Activated T-cell treated with anti-CD3 and anti-CD28 coated beads for 24 hours (primary cell): Measurements from ENCODE around the gene PIN1.
"Not testable (repeated sequence)": the region's sequence is repeated elsewhere in the genome, so short reads cannot be mapped to it uniquely, and the experiment has no call there.

Experiments used
- DNase-seq: peaks from one replicate; pipeline ENCODE4 v3.0.0-alpha.2; 2020; ENCODE audit warnings: low read depth

Gene PIN1

GRCh38 chr19:9834726-9835506 is at the start of gene PIN1:
PIN1 (plus strand) TSS chr19:9835318; CDS start chr19:9835345, 27 bp downstream.
- DNase-seq = peak; percentile 99

DNA sequence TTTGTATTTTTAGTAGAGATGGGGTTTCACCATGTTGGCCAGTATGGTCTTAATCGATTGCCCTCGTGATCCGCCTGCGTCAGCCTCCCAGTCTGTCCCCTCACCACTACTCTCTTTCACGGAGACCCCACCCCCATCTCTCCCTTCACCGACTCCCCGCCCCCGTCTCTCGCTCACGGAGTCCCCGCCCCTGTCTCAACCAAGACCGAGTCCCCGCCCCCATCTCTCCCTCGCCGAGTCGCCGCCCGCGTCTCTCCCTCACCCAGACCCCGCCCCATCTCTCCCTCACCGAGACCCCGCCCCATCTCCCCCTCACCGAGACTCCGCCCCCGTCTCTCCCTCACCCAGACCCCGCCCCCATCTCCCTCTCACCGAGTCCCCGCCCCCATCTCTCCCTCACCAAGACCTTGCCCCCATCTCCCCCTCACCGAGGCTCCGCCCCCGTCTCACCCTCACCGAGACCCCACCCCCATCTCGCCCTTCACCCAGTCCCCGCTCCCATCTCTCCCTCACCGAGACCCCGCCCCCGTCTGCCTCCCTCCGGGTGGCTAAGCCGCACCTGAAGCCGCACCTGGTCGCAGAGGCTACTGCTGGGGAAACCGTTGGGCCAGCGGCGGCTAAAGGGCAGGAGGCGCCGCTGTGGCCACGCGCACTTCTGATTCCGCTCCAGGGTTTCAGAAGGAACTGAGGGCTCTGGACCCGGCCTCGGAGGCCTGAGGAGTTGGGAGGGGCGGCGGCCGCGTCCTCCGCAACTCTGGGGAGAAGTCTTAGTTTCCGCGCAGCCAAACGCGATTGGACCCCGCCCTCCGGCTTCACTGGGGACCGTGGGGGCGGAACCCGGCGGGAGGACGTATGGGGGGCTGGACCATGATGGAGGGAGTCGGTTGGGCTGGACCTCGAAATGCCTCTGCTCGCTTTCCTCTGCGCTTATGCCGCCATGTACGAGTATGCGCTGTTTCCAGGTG is 49.5 kb upstream of the PIN1 start:
- DNase-seq = peak; percentile 95

- DNase-seq = no peak
These were observed 48.8 kb upstream of the PIN1 start for GRCh38 chr19:9786342-9786741.

DNA sequence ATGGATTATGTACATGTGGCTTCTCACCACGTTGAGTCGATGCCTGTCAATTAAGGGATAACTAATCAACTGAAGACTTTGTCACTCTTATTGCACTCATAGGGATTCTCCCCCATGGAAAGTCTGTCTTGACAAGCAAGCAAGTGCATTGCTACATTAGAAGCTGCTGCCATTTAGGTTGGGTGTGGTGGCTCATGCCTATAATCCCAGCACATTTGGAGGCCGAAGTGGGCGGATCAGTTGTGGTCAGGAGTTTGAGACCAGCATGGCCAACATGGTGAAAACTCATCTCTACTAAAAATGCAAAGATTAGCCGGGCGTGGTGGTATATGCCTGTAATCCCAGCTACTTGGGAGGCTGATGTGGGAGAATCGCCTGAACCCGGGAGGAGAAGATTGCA is 48.3 kb upstream of the PIN1 start:
- DNase-seq = no peak

DNA sequence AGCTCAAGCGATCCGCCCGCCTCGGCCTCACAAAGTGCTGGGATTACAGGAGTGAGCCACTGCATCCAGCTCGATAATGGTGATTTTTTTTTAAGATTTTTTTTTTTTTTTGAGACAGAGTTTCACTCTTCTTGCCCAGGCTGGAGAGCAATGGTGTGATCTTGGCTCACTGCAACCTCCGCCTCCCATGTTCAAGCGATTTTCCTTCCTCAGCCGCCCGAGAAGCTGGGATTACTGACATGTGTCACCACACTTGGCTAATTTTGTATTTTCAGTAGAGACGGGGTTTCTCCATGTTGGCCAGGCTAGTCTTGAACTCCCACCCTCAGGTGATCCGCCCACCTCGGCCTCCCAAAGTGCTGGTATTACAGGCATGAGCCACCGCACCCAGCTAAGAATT is 46.5 kb upstream of the PIN1 start:
- DNase-seq = not testable (repeated sequence)

DNA sequence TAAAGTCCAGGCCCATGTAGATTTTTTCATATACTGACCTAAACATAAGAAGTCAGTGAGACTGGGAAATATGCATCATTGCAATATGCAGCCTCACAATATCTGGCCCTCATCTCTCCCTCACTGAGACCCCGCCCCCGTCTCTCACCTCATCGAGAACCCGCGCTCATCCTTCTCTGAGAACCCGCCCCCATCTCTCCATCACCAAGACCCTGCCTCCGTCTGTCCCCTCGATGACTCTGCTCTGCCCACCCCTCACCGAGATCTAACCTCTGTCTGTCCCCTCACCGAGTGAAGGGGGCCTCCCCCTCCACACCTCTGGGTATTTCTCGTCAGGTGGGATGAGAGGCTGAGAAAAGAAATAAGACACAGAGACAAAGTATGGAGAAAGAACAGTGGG is 46.1 kb upstream of the PIN1 start:
- DNase-seq = no peak

DNA sequence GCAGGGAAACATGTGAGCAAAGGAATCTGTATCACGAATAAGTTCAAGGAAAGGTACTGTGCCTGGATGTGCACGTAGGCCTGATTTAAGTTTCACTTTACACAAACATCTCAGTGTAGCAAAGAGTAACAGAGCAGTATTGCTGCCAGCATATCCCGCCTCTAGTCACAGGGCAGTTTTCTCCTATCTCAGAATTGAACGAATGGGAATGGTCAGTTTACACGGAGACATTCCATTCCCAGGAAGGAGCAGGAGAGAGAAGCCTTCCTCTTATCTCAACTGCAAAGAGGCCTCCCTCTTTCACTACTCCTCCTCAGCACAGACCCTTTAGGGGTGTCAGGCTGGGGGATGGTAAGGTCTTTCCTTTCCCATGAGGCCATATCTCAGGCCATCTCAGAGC is 45.5 kb upstream of the PIN1 start:
- DNase-seq = not testable (repeated sequence)

GRCh38 chr19:9791073-9791367 is 44.1 kb upstream of the PIN1 start:
- not testable (repeated sequence) for DNase-seq

DNA sequence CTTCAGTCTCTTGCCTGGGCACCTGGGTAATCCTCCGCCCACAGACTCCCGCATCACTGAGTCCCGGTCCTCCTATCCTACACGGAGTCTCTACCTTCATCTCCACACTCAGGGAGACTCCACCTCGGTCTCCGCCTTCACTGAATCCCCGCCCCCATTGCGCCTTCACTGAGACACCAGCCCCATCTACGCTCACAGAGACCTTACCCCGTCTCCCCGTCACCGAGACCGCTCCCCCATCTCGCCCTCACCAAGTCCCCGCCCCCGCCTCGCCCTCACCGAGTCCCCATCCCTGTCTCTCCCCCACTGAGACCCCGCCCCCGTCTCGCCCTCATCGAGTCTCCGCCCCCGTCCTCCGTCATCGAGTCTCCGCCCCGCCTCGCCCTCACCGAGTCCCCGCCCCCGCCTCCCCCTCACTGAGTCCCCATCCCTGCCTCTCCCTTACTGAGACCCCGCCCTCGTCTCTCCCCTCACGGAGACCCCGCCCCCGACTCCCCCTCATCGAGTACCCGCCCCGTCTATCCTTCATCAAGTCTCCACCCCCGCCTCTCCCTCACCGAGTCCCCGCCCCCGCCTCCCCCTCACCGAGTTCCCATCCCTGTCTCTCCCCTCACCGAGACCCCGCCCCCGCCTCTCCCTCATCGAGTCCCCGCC is 43.4 kb upstream of the PIN1 start:
- DNase-seq = peak; percentile 82

DNA sequence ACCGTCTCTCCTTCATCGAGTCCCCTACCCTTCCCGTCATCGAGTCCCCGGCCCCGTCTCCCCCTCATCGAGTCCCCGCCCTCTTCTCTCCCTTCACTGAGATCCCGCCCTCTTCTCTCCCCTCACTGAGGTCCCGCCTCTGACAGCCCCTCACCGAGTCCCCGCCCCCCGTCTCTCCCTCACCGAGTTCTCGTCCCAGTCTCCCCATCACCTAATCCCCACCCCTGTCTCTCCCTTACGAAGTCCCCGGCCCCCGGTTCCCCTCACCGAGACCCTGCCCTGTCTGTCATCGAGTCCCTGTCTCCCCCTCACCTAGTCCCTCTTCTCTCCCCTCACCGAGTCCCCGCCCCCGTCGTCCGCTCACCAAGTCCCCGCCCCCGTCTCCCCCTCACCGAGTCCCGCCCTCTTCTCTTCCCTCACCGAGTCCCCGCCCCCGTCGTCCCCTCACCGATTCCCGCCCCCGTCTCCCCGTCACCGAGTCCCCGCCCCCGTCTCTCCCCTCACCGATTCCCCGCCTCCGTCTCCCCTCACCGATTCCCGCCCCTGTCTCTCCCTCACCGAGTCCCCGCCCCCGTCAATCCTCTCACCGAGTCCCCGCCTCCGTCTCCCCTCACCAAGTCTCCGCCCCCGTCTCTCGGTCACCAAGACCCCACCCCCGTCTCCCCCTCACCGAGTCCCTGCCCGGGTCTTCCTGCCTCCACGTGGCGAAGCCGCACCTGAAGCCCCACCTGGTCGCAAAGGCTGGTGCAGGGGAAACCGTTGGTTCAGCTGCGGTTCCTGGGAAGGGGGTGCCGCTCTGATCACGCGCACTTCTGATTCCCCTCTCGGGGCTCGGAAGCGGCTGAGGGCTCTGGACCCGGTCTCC is 42.7 kb upstream of the PIN1 start:
- DNase-seq = peak; percentile 83

- DNase-seq = peak; percentile 49
These were observed 42.0 kb upstream of the PIN1 start for GRCh38 chr19:9793071-9793591.

GRCh38 chr19:9796113-9796773 is 38.9 kb upstream of the PIN1 start:
- DNase-seq = peak; percentile 79

- no peak for DNase-seq
These were observed 37.2 kb upstream of the PIN1 start for GRCh38 chr19:9797871-9798270.

GRCh38 chr19:9799162-9799561 is 36.0 kb upstream of the PIN1 start:
- DNase-seq = no peak

DNA sequence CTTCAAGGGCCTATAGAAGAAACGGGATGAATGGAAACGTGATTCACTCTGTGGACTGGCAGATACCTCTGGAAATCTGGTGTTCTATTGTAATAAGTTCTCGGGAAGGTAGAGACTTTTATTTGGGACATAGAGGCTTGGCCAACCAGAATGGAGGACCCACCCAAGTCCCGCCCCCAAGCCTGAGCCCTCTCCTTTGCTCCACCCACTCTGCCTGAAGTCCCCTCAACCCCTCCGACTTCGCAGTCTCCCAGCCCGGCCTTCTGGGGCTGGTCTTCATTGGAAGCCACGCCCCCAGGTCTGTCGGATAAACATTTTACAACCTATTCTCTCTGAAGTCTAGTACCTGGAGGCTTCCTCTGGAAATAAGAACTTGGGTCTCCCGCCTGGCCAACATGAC is 33.1 kb upstream of the PIN1 start:
- no peak for DNase-seq

DNA sequence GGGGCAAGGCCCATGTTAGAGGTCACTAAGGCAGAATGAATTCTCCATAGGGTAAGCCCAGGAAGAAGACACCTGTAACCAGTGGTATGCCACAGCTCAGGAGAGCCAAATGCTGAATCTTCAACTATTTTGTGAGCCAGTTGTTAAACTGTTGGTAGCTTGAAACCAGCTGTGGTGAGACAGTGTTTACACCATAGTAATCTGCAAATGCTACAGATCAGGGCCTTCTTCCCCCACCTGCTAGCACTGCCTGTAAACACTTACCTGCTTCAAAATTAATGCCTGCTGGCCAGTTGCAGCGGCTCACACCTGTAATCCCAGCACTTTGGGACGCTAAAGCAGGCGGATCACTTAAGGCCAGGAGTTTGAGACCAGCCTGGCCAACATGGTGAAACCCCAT is 28.3 kb upstream of the PIN1 start:
- no peak for DNase-seq

- DNase-seq = no peak
These were observed 26.0 kb upstream of the PIN1 start for GRCh38 chr19:9808855-9809824.

- no peak for DNase-seq
These were observed 24.0 kb upstream of the PIN1 start for GRCh38 chr19:9811139-9811538.

GRCh38 chr19:9818175-9818733 is 16.9 kb upstream of the PIN1 start:
- DNase-seq = no peak
